ENCODE results near the gene FAM163A. TPM values are rescaled to one million over a fixed set of nuclear protein-coding genes. Genes with fewer than 3 reads are reported as not detected.

Gene FAM163A
- total RNA-seq, 1 donor, result under 0.01 TPM

GRCh38 chr1:179742291-179742690, 800 bp upstream of the FAM163A start:
- H3K4me3 ChIP-seq (ENCODE audit: low read depth, low read length), result no peak overlapping the region
- DNase-seq (ENCODE audit: low read depth), result no peak
- TF ChIP-seq CTCF (IDR thresholded peaks at IDR 0.05; ENCODE audit: insufficient read depth, low read depth, low read length), result no peak

- no peak overlapping the region for H3K4me3 ChIP-seq (ENCODE audit: low read depth, low read length)
- no peak for DNase-seq (ENCODE audit: low read depth)
Measured at GRCh38 chr1:179743679-179744400, 749 bp downstream of the FAM163A start.

GRCh38 chr1:179744401-179745130, 1.5 kb downstream of the FAM163A start:
- TF ChIP-seq CTCF (IDR thresholded peaks at IDR 0.05; ENCODE audit: insufficient read depth, low read depth, low read length), result no peak
- no peak for DNase-seq (ENCODE audit: low read depth)
- no peak overlapping the region for H3K4me3 ChIP-seq (ENCODE audit: low read depth, low read length)

More at GRCh38 chr1:179743679-179744400, 749 bp downstream of the FAM163A start:
- TF ChIP-seq CTCF (IDR thresholded peaks at IDR 0.05; ENCODE audit: insufficient read depth, low read depth, low read length), result no peak

GRCh38 chr1:179745131-179745611, 2.1 kb downstream of the FAM163A start:
- no peak for TF ChIP-seq CTCF (IDR thresholded peaks at IDR 0.05; ENCODE audit: insufficient read depth, low read depth, low read length)
- no peak overlapping the region for H3K4me3 ChIP-seq (ENCODE audit: low read depth, low read length)
- DNase-seq (ENCODE audit: low read depth), result no peak

- no peak for DNase-seq (ENCODE audit: low read depth)
- H3K4me3 ChIP-seq (ENCODE audit: low read depth, low read length), result no peak overlapping the region
- TF ChIP-seq CTCF (IDR thresholded peaks at IDR 0.05; ENCODE audit: insufficient read depth, low read depth, low read length), result no peak
Measured at GRCh38 chr1:179745743-179746142, 2.7 kb downstream of the FAM163A start.

- TF ChIP-seq CTCF (IDR thresholded peaks at IDR 0.05; ENCODE audit: insufficient read depth, low read depth, low read length), result no peak
- no peak overlapping the region for H3K4me3 ChIP-seq (ENCODE audit: low read depth, low read length)
- DNase-seq (ENCODE audit: low read depth), result no peak
Measured at GRCh38 chr1:179747611-179748010, 4.5 kb downstream of the FAM163A start.

Data from fibroblast of villous mesenchyme (primary cell).